Stomach (tissue), 9 donors: Measurements from ENCODE around the gene SCRG1. TPM values are rescaled to one million over a fixed set of nuclear protein-coding genes. Genes with fewer than 3 reads are reported as not detected.

Experiments
- DNase-seq, 2 donors: peaks; one replicate each; pipeline versions ENCODE4 v3.0.0 to v3.0.0-alpha.2; 2013 to 2019
- H3K27ac ChIP-seq, 5 donors: fragments of 200-600 bp in 4 of 5; sonication (generic) in 4 of 5; one replicate each; pipeline ENCODE4 v1.5.1; 2013 to 2019; ENCODE audit warnings: mild to moderate bottlenecking in 1 of 5, moderate library complexity in 1 of 5
- H3K27me3 ChIP-seq, 3 donors: fragments of 200-600 bp; sonication (generic); one replicate each; pipeline ENCODE4 v1.5.1; 2017 to 2019; ENCODE audit warnings: mixed run types in 1 of 3
- H3K36me3 ChIP-seq, 4 donors: fragments of 200-600 bp; sonication (generic); 1 replicate in 3 of 4; 2 replicates in 1 of 4; pipeline ENCODE4 v1.5.1; 2016 to 2019
- H3K4me1 ChIP-seq, 4 donors: fragments of 200-600 bp; sonication (generic); one replicate each; pipeline ENCODE4 v1.5.1; 2016 to 2019
- H3K4me3 ChIP-seq, 4 donors: fragments of 200-600 bp; sonication (generic) in 3 of 4; one replicate each; pipeline ENCODE4 v1.5.1; 2016 to 2019; ENCODE audit warnings: mild to moderate bottlenecking in 1 of 4
- H3K9me3 ChIP-seq, 4 donors: fragments of 200-600 bp; sonication (generic); one replicate each; pipeline ENCODE4 v1.5.1; 2016 to 2019
- EP300 ChIP-seq: sonication (generic); formaldehyde crosslinking; IDR thresholded peaks from one replicate; pipeline ENCODE4 v1.6.1; 2017; ENCODE audit warnings: antibody characterized with exemption
- POLR2A ChIP-seq, 4 donors: fragments of 450-650 bp; IDR thresholded peaks; one replicate each; pipeline ENCODE4 v1.6.1; 2016; ENCODE audit warnings: antibody characterized with exemption in 4 of 4, control low read depth in 2 of 4, mild to moderate bottlenecking in 1 of 4, moderate library complexity in 1 of 4
- POLR2AphosphoS5 ChIP-seq, 3 donors: sonication (generic); formaldehyde crosslinking; IDR thresholded peaks; one replicate each; pipeline ENCODE4 v1.6.1; 2016; ENCODE audit warnings: antibody characterized with exemption in 3 of 3
- WGBS, 5 donors: extraction: QIAGEN DNeasy Blood & Tissue Kit in 3 of 5; methylation state at CpG; one replicate each; pipeline versions ENCODE4 v1.1.5 to v1.1.7; 2013 to 2018; 5-methylcytosine and 5-hydroxymethylcytosine counted together
- intact Hi-C: fragments of 100-400 bp; cut with DNase I; formaldehyde crosslinking; loops from one replicate; pipeline ENCODE4 v1.15.1; 2023; ENCODE audit warnings: low total_unique reads
- polyA plus RNA-seq, 3 donors: library from polyadenylated mRNA; stranded (reverse); fragments of 200-250 nt; gene quantifications; one replicate each; pipeline ENCODE4 v1.2.3, GENCODE V29; 2013
- total RNA-seq, 5 donors: library from RNA; depleted of rRNA; stranded (reverse); fragments of >200 nt; gene quantifications; one replicate each; pipeline versions ENCODE4 v1.1.0 to v1.2.3, GENCODE V29; 2014 to 2016
- TF ChIP-seq, protein P1 (sequence below), 7 experiments: fragments of 450-650 bp in 4 of 7; fragments of 200-600 bp in 3 of 7; sonication (generic) in 3 of 7; IDR thresholded peaks; one replicate each; pipeline ENCODE4 v1.5.1; 2016 to 2019; ENCODE audit warnings: antibody characterized with exemption in 7 of 7, control low read depth in 2 of 7, mild to moderate bottlenecking in 1 of 7
- donor health status: healthy with polysubstance abuse.
- donor health status: Bipolar disorder and iron deficiency.
- donor health status: healthy.

SCRG1 gene
- total and polyA plus RNA-seq, 8 donors: 0.19 to 3.1 (median 0.92) TPM; not detected in 1

DNA sequence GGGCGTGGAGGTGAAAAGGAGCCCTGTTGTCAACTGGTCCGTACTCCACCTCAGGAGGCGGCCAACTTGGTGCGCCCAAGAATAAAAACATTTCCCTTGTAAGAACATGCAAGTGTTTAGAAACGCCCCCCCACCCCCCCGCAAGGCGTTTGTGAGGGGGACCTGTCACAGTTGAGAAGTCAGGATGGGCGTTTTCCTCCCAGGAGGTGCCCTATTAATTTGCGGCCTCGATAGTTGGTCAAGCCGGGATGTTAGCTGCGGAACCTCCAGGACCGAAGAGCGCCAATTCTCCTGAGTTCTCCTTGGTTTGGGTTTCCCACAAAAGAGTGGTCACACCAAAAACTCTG is 28.8 kb downstream of the SCRG1 start:
- Histone ChIP-seq H3K27me3 (no peaks in the 10 kb centered on the region), H3K9me3 (no peaks in the 10 kb centered on the region), H3K36me3 (no peaks in the 10 kb centered on the region), H3K4me3 (peak overlapping the region; percentile 86 to 98 (median 90)), H3K27ac (peak overlapping the region; percentile 92 to 97 (median 95)), H3K4me1 (peaks cover 4 to 61% (median 29%) of the 10 kb centered on the region in 4 donors)
- no peak for DNase-seq
- WGBS, 5 donors: 0 to 1% (median 0%) methylated on average over 13 to 14 of the region's 14 CpGs
- TF ChIP-seq POLR2A (IDR thresholded peaks at IDR 0.05) (no peak), POLR2AphosphoS5 (IDR thresholded peaks at IDR 0.05) (no peak), EP300 (no peak)
- TF ChIP-seq, protein P1, sequence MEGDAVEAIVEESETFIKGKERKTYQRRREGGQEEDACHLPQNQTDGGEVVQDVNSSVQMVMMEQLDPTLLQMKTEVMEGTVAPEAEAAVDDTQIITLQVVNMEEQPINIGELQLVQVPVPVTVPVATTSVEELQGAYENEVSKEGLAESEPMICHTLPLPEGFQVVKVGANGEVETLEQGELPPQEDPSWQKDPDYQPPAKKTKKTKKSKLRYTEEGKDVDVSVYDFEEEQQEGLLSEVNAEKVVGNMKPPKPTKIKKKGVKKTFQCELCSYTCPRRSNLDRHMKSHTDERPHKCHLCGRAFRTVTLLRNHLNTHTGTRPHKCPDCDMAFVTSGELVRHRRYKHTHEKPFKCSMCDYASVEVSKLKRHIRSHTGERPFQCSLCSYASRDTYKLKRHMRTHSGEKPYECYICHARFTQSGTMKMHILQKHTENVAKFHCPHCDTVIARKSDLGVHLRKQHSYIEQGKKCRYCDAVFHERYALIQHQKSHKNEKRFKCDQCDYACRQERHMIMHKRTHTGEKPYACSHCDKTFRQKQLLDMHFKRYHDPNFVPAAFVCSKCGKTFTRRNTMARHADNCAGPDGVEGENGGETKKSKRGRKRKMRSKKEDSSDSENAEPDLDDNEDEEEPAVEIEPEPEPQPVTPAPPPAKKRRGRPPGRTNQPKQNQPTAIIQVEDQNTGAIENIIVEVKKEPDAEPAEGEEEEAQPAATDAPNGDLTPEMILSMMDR (IDR thresholded peaks at IDR 0.05): no peak
- intact Hi-C loops: no loop called here

DNA sequence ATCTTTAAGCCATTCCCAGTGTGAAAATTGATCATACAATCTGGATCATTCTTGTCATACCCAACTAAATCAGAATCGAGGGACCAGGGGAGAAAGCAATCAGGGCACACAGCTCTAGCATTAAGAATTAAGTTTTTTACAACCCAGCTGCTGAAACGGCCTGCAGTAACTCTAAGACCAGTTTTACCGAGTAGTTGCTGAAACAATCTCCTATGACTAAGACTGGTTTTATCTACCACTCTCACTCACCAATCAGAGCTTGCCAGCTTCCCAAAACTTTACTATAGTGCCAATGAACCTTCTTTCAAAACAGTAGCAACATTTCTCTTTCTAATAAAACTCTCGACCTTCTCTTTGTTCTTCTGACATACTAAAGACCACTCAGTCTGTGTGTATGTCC is 31.0 kb downstream of the SCRG1 start:
- DNase-seq: no peak
- intact Hi-C loops: no loop called here
- peak overlapping the region in 1 of 5 donors; percentile 96 for H3K27ac ChIP-seq
- 53 to 68% (median 56%) methylated on average over 4 of the region's 4 CpGs for WGBS, 5 donors
- TF ChIP-seq, protein P1 (IDR thresholded peaks at IDR 0.05): no peak
- no peak for TF ChIP-seq EP300
- no peak for TF ChIP-seq POLR2AphosphoS5 (IDR thresholded peaks at IDR 0.05)
- no peaks in the 10 kb centered on the region for H3K36me3 ChIP-seq
- peak overlapping the region in 1 of 4 donors; percentile 93 for H3K4me3 ChIP-seq
- H3K27me3 ChIP-seq: no peaks in the 10 kb centered on the region
- peaks cover 2 to 43% (median 20%) of the 10 kb centered on the region in 4 donors for H3K4me1 ChIP-seq
- no peaks in the 10 kb centered on the region for H3K9me3 ChIP-seq

DNA sequence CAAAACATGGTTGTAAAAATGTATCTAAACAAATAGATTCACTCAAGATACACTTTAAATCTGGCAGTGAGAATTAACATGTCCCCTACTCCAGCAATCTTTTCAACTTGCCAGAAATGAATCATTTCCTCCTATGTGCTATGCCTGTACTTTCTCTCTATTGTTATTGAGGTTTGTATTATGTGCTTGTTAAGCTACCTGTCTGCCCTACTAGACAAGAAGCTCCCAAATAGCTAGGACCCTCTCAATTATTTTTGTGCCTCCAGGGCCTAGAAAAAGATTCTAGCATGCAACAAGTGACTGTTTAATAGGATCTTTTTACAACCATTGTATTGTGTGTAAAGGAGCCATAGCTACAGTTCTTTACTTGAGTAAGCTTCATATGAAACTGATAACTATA is 31.6 kb downstream of the SCRG1 start:
- intact Hi-C loops: no loop called here
- H3K9me3 ChIP-seq: no peaks in the 10 kb centered on the region
- no peak for TF ChIP-seq POLR2A (IDR thresholded peaks at IDR 0.05)
- no peak for TF ChIP-seq POLR2AphosphoS5 (IDR thresholded peaks at IDR 0.05)
- TF ChIP-seq EP300: no peak
- TF ChIP-seq, protein P1 (IDR thresholded peaks at IDR 0.05): no peak
- no peaks in the 10 kb centered on the region for H3K36me3 ChIP-seq
- H3K4me1 ChIP-seq: peaks cover 0 to 36% (median 16%) of the 10 kb centered on the region in 4 donors
- H3K4me3 ChIP-seq: no peak overlapping the region
- no peaks in the 10 kb centered on the region for H3K27me3 ChIP-seq
- peak overlapping the region in 2 of 5 donors; percentile 12 to 96 for H3K27ac ChIP-seq
- no peak for DNase-seq

DNA sequence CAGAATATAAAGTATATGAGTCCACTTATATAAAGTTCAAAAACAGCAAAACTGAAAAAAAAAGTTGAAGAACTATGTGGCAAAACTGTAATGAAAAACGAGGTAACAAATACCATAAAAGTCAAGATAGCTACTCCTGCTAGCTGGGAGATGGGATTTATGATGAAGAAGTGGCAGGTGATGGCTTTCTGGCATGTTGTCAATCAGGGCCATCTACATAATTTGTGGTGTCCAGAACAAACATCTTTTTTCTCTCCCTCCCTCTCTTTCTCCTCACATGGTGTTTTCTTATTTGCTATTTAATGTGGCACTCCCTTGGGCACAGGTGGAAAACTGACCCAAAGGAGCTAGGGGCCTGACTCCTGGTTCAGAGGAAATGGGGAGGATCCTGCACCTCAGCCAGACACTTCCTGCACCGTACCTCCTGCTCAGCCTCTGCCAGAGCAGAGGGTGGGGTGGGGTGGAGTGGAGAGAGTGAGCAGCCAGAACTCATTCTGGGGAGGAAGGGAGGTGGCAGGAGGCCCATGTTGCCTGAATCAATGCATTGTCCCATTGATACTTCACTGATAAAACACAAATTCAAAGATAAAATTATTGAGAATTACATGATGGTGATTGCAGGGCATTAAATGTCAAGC is 33.4 kb downstream of the SCRG1 start:
- peaks cover 0 to 36% (median 16%) of the 10 kb centered on the region in 4 donors for H3K4me1 ChIP-seq
- intact Hi-C loops: no loop called here
- DNase-seq: no peak
- H3K27ac ChIP-seq: no peak overlapping the region
- H3K27me3 ChIP-seq: no peaks in the 10 kb centered on the region
- 31 to 39% (median 34%) methylated on average over 2 of the region's 2 CpGs for WGBS, 5 donors
- no peaks in the 10 kb centered on the region for H3K36me3 ChIP-seq
- no peak overlapping the region for H3K4me3 ChIP-seq
- TF ChIP-seq POLR2AphosphoS5 (IDR thresholded peaks at IDR 0.05) (no peak), EP300 (no peak), POLR2A (IDR thresholded peaks at IDR 0.05) (no peak)
- TF ChIP-seq, protein P1 (IDR thresholded peaks at IDR 0.05): no peak
- no peaks in the 10 kb centered on the region for H3K9me3 ChIP-seq
